GM21576 (cell line): Measurements from ENCODE around the gene INTS4.
"Not testable (repeated sequence)": the region's sequence is repeated elsewhere in the genome, so short reads cannot be mapped to it uniquely, and the experiment has no call there.

ENCODE experiments used
- ATAC-seq: cut with Tn5 transposase; IDR thresholded peaks from one replicate; pipeline ENCODE4 v1.9.1; 2021; ENCODE audit warnings: mild to moderate bottlenecking, moderate library complexity; ENCODE audit not compliant: unreplicated experiment

The INTS4 gene

DNA sequence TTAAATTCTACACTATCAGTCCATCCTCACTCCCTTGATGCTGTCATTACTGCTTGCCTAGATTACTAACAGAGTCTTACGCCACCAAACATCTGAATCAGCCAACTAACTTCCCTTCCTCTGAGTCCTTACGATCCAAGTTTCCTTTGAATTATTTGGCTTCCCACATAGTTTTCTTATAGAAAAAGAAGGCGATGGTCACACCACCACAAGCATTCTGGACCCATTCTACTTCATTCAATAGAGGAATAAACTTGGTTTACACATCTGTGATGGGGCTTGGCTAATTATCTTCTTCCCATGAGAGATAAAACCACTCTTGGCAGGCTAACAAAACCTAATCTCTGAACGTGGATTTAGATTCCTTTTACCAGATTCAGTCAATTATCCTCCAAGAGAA, 35.0 kb downstream of the INTS4 start:
- no peak for ATAC-seq

DNA sequence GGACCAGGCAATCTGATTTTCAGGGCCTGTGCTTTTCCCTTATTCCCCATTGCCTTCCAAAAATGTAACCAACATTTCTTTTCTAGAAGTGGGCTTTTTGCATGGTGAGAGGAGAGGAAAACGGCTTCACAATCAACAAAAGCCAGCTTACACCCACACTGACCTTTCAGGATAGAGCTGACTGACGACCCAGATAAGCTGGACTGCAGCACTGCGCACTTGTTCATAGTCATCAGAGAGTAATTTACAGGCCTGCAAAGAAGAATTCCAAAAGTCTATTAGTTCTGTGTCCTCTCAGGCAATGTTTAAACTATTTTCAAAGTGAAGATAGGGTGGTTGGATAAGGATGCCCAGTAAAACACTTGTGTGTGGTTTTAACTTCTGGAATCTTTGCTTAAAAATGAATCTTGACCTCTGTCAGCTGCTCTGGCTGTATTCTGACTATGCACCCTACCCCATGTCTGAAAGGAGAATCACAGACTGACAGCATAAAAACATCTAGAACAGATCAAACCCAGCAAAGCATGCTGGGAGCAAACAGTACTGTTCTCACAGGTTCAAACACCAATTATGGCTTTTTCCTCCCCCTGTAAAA, 35.8 kb downstream of the INTS4 start:
- ATAC-seq = not testable (repeated sequence)

DNA sequence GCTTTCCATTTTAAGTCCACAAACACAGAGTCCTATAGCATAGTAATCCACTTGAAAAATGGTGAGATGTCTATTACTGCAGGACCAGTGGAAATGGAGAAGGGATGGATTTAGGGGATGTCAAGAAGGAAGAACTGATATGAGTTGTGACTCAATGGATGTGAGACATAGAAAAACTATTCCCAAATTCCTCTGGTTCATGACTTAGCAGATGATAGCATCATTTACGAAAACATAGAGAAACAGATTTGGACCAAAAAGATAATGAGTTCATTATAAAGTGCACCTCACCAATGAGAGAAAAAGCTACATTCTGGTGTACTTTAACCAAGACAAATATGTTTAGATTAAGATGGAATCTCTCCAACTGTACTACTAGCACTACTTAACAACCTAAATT, 51.2 kb downstream of the INTS4 start:
- ATAC-seq = not testable (repeated sequence)

DNA sequence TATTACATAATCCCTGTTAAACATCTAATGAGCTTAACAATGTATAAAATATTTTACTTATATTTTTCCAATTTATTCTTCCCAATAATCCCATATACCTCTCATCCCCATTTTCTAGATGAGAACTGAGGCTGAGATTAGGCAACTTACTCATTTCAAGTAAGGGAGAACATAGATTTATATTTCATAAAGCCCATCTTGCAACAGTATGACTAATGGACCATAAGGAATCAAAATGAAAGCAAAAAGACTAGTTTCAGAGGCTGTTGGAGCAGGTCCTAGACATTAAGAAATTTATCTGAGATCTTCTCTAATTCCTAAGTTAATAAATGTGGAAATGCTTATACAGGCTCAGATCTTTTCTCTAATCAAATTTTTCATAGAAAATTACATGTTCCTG, 52.0 kb downstream of the INTS4 start:
- ATAC-seq = not testable (repeated sequence)

DNA sequence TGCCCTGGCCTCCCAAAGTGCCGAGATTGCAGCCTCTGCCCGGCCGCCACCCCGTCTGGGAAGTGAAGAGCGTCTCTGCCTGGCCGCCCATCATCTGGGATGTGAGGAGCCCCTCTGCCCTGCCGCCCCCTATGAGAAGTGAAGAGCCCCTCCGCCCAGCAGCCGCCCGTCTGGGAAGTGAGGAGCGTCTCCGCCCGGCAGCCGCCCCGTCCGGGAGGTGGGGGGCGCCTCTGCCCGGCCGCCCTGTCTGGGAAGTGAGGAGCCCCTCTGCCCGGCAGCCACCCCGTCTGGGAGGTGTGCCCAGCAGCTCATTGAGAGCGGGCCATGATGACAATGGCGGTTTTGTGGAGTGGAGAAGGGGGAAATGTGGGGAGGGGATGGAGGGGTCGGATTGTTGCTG, 60.9 kb downstream of the INTS4 start:
- not testable (repeated sequence) for ATAC-seq

DNA sequence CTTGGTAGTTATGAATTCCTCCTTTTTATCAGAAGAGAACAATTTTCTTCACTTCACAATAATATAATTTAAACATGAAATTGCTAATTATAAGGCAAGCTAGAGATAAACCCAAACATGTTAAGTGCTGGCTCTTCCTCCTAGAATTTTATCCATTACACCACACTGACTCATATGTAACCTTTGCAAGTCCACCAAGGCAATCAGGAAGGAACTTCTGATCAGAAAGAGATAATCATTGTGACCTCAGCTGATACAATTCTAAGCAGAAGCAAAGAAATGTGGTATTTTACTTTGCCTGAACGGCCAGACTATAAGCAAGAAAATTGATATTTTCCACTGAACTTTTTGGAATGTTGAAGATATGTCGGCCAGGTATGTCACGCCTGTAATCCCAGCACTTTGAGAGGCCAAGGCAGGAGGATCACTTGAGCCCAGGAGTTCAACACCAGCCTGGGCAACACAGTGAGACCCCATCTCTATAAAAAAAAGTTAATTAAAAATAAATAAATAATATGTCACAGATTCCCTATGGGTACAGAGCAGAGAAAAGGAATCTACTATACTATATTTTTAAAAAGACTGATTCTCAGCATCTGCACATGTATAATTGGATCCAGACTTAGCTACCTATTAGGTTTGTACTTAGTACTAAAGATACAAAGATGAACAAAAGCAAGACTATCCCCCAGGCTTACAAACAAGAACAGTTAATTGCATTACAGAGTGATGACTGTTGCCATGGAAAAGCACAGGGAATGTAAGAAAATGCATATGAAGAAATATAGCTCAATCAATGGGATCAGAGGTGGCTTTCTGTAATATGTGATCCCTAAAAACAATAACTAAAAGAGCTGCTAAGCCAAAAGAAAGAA, 63.9 kb downstream of the INTS4 start:
- ATAC-seq = not testable (repeated sequence)

DNA sequence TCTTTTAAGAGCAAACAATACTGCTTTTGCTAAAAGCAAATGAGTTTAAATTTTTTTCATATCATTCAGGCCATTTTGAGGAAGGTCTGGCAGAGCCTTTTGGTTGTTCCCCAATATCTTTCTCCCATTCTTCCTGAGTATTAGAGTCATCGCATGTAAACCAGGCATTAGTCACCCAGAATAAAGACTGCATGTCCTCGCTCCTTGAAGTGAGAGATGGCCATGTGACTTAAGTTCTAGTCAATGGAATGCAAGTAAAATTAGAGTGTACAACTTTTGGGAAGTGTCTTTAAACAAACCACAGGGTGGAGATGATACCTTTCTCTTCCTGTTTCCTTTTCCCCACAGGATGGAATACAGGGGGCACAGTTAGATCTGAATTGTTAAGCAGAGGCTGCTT, 76.8 kb downstream of the INTS4 start:
- ATAC-seq = not testable (repeated sequence)

DNA sequence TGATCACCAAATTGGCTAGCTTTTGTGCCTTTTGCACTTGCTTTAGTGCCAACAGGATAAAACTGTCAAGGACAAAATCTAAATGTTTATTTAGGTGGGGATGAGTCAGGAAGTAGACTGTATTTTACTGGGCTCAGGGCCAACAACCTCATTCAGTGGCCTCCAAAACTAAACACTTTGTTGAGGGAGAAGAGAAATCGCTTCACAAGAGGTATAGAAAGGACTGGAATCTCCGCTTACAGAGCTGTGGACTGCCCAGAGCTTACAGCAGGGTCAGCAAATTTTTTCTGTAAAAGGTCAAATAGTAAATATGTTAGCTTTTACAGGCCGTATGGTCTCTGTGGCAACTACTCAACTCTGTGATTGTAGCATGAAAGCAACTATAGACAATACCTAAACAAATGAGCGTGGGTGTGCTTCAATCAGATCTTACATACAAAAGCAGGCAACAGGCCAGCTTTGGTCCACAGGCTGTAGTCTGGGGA, 80.1 kb downstream of the INTS4 start:
- not testable (repeated sequence) for ATAC-seq

DNA sequence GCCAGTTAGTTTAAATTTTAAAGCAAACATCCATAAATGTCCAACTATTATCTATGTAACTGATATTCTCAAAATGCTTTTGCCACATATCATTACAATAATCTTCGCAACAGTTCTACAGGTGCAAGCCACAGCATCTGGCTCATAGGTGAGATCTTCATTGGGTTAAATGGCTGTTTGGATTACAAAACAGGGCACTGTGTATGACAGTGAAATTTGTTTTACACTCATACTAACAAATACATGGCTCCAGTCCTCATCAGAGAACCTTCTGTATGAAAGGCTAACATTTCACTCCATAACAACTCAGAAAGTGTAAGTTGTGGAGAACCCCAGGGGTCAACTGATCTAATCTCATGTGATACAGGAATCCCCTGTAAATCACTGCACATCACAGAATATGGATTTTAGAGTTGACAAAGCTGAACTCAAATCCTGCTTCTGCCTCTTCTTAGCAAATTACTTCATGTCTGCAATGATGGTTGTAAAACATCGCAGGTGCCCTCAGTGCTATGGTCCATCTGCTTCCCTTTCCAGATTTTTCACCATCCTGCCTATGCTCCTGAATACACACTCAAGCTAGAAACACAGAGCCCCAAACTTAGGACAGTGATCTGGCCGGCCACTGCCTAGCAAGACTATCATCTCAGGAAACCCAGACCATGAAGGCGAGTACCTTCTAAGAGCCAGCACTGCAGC, 80.7 kb downstream of the INTS4 start:
- not testable (repeated sequence) for ATAC-seq

DNA sequence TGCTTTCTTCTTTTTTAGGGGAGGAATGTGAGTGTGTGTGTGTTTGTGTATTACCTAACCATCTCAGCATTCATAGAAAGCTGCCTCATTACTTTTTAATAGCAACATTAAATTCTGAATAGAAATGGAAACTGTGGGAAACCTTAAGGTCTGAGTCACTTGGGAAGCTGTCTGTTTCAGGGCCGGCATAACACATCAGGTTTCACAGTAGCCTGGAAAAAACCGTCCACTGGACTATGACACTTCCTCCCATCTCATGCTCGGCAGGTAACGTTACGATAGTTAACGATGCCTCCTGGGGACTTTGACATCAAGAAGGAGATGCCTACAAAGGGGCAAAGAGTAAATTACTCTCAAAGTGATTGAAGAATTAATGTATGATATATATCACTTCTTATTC, 83.6 kb downstream of the INTS4 start:
- not testable (repeated sequence) for ATAC-seq

DNA sequence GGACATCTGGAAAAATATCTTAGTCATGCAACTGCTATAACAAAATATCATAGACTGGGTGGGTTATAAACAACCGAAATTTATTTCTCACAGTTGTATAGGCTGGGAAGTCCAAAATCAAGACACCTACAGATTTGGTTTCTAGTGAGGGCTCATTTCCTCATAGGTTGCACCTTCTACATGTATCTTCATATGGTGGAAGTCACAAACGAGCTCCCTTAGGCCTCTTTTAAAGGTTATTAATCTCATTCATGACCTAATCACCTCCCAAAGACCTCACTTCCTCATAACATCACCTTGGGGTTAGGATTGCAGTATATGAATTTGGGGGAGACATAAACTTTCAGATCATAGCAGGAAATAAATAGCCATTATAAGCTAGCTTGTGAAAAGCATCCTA, 85.2 kb downstream of the INTS4 start:
- ATAC-seq = no peak

DNA sequence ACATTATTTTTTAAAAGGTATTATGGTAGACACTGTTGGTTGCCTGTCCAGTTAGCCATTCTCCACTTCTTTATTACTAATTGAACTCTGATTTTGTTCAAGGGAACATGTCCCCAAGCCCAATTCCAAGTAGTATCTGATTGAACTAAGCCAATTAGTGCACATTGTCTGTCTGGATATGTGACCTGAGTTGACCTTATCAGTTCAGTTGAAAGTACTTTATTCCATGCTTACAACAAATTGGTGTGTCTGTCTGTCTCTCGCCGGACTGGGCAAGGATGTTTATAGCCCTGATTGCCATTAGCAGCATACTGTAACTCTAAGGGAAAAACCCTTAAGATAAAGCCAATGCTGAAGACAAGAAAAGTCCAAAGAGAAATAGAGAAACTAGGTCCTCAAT, 85.6 kb downstream of the INTS4 start:
- no peak for ATAC-seq

DNA sequence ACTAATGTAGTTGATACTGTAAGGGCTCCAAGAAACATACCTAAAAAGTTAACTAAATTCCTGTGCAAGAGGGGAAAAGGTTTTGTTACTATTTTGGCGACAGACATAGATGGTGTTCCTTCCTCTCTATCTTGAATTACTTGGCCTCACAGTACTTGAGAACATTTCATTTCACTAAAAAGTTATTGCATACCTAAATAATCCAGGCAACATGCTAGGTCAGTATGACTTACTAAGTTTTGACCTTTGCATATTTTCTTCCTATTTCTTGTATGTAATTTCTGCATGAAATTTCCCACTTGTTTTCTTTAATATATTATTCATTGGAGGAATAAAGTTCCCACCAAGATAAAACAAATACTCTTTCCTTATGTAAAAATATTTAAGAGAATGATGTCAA, 99.5 kb downstream of the INTS4 start:
- ATAC-seq = not testable (repeated sequence)

DNA sequence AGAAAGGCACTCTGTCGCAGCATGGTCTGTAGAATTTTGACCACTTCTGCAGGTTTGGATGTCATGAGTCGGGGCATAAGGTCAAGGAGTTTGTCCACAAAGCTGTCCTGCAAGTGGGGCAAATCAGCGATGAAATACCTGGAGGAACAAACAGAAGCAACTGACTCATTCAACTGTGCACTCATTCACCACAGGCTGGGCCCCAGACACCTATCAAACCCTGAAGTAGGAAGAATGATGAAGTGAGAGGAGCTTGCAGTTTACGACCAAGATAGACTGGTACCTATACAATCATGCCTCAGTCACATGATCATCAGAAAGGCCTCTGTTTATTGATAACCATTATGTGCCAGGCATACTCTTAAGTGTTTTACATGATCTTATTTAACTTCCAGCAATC, 102.8 kb downstream of the INTS4 start:
- not testable (repeated sequence) for ATAC-seq

DNA sequence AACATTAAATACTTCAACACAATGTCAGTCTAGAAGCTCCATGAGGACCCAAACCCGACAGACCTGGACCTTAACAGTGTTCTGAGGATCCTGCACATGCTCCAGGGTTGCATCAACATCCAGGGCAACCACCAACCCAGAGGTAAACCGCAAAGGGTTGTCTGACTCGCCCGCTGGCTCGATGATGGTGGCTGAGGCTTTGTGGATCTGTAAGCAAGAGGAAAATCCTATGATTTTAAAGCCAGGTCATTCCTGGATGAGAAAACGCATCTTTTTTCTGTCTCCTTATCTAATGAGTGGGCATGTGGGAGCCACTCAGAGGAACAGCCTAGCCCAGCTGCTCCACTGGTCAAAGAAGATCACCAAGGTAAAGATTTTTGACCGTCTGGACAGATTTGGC, 103.2 kb downstream of the INTS4 start:
- ATAC-seq = not testable (repeated sequence)

DNA sequence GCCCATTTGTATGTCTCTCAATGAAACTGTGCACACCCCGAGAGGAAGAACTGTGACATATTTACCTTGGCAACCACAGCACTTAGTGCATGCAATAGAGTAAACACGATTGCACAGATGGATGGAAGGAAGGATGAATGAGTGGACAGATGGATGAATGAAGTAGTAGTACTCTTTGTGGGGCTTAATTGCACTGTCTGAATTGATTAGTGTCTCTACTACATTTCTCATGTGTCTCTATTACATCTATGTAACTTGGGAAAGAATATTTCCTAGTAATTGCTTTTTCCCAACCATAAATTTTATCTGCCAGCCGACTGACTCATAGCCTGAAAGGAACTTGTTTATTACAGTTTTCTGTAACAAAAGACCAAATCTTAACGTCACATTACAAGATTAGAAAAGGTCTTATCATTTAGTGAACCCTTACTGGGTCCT, 103.8 kb downstream of the INTS4 start:
- ATAC-seq = not testable (repeated sequence)

DNA sequence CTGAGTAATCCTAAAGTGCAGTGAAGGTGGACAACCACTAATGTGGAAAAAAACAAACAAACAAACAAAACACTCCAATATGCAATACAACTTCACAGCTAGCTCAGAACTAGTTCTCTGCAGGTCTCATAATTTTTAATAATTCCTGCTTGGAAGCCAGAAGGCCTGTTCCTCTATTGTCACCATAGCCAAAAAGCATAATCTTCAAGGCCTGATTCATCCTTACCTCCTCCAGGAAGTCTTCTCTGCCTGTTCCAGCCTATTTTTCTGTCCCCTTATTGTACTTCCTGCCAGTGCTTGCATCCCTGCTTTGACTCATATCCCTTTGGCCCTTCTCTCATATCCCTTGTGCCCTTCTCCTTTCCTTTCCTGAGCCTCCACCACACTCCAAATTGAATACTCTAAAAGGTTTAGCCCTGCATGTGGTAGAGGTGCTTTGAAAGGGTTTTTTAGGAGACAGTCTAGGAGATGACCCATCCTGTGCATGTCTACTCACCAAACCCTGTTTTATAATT, 104.3 kb downstream of the INTS4 start:
- ATAC-seq = not testable (repeated sequence)

DNA sequence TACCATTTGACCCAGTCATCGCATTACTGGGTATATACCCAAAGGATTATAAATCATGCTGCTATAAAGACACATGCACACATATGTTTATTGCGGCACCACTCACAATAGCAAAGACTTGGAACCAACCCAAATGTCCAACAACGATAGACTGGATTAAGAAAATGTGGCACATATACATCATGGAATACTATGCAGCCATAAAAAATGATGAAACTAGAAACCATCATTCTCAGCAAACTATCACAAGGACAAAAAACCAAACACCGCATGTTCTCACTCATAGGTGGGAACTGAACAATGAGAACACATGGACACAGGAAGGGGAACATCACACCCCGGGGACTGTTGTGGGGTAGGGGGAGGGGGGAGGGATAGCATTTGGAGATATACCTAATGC, 105.4 kb downstream of the INTS4 start:
- not testable (repeated sequence) for ATAC-seq

DNA sequence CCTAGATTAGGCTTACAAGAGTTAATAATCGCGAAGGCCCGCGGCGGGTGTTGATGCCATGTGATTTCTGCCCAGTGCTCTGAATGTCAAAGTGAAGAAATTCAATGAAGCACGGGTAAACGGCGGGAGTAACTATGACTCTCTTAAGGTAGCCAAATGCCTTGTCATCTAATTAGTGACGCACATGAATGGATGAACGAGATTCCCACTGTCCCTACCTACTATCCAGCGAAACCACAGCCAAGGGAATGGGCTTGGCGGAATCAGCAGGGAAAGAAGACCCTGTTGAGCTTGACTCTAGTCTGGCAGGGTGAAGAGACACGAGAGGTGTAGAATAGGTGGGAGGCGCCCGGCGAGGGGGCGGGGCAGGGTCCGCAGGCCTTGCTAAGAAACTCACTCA, 108.1 kb downstream of the INTS4 start:
- no peak for ATAC-seq

DNA sequence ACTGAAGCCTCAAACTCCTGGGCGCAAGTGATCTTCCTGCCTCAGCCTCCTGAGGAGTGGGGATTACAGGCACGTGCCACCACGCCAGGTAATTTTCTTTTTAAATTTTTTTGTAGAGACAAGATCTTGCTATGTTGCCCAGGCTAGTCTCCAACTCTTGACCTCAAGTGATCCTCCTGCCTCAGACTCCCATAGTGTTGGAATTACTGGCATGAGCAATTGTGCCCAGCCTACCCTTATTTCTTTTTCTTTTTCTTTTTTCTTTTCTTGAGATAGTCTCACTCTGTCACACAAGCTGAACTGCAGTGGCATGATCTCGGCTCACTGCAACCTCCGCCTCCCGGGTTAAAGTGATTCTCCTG, 109.7 kb downstream of the INTS4 start:
- ATAC-seq = no peak

DNA sequence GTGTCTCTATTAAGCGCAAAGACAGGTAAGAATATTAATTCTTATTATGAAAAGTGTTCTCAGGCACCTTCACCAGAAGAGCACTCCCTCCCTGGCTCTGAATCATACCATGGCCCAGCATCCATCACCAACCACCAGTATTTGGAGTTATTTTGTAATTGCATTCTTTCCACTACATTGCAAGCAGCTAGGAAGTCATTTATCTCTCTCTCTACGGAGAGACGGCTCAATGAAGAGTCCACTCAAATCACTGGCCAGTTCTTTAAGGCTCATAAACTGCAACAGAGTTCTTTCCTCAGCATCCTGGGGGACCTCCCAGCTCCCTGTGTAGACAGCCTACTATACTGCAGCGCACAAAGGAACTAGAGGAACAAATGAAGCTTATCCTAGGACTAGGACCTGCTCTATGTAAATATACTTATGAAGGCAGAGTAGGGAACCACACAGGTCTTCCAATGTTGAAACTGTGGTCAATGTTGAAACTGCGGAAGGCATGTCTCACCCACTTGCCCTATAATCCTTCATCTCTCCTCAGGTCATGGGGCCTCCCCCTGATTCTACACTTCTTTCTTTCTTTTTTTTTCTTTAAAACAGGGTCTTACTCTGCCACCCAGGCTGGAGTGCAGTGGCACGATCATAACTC, 110.2 kb downstream of the INTS4 start:
- no peak for ATAC-seq
